ENCODE measurements around the gene RASGEF1C.

GRCh38 chr5:180116077-180116999 lies 92.7 kb downstream of the RASGEF1C start:
- TF ChIP-seq POLR2A (IDR thresholded peaks at IDR 0.05; ENCODE audit: low read length), result no peak
- no peak for TF ChIP-seq GATA1 (IDR thresholded peaks at IDR 0.05; ENCODE audit: low read depth, low read length)

Data from erythroblast (primary cell).